HG02981 (cell line): ENCODE data around the gene MED13L.
"Not testable (repeated sequence)": the region's sequence is repeated elsewhere in the genome, so short reads cannot be mapped to it uniquely, and the experiment has no call there.

Source experiments
- ATAC-seq: cut with Tn5 transposase; IDR thresholded peaks from one replicate; pipeline ENCODE4 v1.9.1; 2021; ENCODE audit warnings: mild to moderate bottlenecking, moderate library complexity; ENCODE audit not compliant: unreplicated experiment

The MED13L gene

GRCh38 chr12:115988625-115989563, 288.6 kb downstream of the MED13L start:
- ATAC-seq, result no peak

- no peak for ATAC-seq
Observed at GRCh38 chr12:115988212-115988611, 289.3 kb downstream of the MED13L start.

DNA sequence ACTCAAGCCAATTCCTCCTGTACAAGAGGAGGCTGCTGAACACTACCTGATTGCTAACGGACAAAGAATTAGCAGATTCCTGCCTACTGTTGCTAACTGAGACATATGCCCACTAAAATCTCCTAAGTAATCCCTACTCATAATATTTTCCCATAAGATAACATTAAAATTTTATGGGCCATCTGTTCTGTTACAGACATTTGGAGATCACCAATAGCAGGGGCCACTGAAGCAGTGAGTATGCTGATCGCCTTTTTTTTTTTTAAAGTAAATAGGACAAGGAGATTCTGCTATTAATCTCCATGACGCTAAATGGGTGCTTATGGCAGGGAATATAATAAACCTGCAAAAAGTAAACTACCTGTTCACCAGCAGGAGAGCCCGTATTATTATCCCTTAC, 292.9 kb downstream of the MED13L start:
- no peak for ATAC-seq

DNA sequence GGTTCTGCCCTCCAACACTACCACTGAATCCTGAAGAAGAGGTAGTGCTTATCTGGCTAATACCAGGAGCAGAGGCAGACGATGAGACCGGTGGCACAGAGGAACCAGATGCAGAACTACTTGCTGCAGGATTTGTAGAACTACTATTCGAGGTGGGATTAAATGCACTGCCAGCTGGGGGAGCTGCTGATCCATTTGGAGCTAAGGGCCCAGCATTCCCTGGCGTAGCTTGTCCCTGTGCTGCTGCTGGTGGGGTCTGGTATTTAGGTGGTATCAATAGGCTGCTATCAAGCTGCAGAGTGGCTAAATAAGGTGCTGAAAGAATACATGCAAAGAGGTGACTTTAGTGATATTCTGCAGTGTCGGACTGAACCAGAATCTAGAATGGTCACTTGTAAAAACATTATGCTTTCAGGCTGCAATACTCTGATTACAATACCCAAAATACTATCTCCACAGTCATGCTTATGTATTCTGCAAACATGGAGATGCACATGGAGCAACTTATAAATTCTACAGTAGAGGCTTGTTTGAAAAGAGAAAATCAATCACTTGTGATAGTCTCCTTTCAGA, 294.2 kb downstream of the MED13L start:
- ATAC-seq, result no peak

DNA sequence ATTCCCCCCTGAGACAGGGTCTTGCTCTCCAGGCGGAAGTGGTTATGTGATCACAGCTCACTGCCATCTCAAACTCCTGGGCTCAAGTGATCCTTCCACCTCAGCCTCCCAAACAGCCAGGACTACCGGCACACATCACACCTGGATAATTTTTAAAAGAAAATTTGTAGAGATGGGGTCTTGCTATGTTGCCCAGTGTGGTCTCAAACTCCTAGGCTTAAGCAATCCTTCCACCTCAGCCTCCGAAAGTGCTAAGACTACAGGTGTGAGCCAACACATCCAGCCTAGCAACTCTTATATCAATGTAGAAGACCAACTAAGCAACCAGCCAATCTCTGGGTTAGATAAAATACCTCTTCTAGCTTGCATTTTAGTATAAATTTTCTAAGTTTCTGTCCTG, 297.2 kb downstream of the MED13L start:
- ATAC-seq, result no peak

DNA sequence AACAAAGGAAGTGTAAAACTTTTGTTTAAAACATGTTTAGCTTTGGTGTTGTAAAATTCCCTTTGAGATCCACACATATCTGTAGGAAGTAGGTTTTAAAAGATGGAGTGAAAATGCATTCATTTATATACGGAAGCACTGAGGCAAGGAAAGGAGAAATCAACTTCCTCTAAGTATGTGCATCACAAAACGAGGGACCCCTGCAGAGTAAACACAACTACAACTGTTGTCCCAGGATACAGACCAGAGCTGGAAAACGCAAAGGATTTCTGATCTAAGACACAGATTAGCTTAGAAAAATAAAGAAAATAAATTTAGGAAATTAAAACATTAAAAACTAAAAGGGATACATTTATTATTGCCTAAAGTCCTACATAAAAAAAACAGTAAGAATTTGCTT, 297.6 kb downstream of the MED13L start:
- ATAC-seq, result no peak

GRCh38 chr12:115979351-115979750, 298.1 kb downstream of the MED13L start:
- ATAC-seq, result no peak

DNA sequence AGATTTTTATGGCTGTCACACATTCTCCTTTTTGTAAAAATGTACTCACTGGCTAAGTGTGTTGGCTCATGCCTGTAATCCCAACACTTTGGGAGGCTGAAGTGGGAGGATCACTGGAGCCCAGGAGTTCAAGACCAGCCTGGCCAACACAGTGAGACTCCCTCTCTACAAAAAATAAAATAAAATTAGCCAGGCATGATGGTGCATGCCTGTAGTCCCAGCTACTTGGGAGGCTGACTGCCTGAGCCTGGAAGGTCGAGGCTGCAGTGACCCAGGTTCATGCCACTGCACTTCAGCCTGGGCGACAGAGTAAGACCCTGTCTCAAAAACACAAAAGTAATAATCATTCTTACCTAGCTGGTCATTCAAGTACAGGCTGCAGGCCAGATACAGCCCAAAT, 300.7 kb downstream of the MED13L start:
- not testable (repeated sequence) for ATAC-seq

DNA sequence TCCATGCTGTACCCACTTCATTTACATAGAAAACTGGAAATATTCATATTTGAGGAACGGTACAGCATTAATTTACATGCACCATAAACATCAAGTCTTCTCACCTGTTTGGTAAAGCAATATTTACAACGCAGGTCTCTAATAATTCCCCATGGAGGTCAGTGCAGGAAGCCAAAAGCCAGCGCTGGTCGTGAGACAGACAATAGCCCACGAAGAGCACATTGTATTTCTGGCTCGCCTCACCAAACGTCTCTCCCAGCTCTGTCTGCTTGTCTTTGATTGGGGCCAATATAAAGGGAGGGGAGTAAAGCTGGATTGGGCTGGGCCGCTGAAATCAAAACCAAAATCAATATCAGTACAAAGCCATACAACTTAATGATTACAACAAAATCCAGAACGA, 302.1 kb downstream of the MED13L start:
- no peak for ATAC-seq

GRCh38 chr12:115973968-115974724, 303.3 kb downstream of the MED13L start:
- no peak for ATAC-seq

DNA sequence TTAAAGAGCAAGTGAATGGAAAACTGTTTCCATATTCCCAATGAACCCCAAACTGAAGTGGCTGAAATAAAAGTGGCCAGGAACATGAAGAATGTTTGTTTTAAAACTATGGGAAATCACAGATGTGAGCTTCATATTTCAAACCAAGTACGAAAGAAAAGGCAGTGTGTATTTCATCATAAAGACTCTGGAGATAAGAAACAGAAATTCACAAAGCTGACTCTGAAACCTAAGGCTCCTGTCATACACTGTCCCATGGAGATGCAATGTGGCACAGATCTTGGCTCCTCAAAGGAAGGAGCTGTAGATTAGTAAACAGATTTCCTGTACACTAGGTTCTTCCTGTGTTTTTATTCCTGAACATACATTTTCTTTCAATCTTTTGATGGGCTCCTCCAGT, 304.4 kb downstream of the MED13L start:
- ATAC-seq, result no peak

DNA sequence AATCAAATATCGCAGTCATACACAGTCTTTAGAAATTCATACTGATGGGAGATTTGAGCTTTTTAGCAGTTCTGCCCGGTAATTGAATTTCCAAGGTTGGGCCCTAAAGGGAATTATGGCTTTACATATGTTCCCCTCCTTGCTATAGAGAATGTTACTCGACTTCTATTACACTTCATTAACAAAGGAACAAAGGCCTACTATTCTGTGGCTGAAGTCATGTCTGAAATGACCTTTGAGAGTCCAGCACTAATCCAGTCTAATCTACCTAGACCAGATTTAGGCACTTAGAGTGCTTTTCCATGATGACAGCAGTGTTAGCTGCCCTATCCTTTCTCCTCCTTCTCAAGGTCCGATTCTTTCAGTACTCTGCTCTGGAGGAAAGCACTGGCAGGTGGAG, 305.3 kb downstream of the MED13L start:
- no peak for ATAC-seq

DNA sequence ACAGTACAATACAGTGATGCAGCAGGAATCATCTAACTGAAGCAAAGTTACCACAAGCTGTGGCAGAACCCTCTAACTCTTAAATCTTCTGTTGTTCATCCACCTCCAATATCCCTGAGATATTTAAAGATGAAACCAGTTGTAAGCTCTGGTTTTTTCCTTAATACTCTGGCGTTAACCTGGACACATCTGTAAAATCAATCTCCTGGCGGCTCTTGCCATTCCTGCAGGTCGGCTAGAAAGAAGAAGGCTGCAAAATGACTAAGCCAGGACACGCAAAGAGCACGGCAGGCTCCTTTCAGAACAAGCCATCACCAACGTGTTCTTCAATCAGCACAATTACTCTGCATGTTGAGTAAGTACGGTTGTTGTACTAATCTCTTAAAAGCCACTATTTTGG, 309.3 kb downstream of the MED13L start:
- ATAC-seq, result no peak

GRCh38 chr12:115966376-115966775, 311.1 kb downstream of the MED13L start:
- no peak for ATAC-seq

GRCh38 chr12:115964626-115965025, 312.9 kb downstream of the MED13L start:
- ATAC-seq, result no peak

DNA sequence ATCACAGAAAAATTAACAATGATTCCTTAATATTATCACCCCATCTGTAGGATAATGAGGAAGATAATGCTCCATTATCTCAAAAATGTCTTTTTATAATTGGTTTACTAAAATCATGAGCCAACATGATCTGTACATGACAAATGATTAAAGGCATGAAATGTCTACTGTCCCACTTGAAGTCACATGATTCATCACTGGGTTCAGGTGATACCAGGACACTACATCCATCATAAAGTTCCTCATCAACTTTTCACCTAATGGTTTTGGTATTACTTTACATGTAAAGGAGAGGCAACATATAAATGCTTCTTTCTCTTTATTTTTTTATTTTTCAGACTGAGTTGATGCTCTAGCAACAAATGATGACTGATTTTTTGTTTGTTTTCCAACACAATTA, 313.3 kb downstream of the MED13L start:
- no peak for ATAC-seq

- ATAC-seq, result no peak
Observed at GRCh38 chr12:115962216-115962615, 315.3 kb downstream of the MED13L start.

- ATAC-seq, result no peak
Observed at GRCh38 chr12:115960868-115961802, 316.4 kb downstream of the MED13L start.

DNA sequence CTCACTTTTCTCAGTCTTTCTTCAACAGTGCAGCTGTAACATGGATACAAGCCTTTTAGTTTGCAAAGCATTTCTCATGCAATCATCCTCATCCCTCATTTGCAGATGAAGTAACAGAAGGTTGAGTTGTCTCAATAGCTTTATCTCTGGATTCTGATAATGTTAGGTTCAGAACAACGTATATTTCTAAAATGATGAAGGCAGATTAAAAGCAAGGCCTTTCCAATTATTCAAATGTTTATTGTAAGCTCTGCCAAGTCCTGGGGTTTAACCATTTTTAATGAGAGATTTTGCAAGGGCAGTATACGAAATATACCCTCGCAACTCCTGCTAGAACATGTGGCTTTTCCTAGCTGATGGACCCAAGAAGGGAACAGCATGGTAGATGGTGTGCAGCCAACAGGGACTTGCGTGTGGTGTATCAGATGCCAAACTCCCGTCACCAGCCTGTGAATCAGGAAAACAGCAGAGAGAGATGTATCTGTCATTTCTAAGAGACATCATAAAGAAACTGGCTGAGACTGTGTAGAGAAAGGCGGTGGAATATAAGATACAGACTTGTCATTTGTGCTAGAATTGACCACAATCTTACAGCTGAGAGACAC, 319.7 kb downstream of the MED13L start:
- ATAC-seq, result no peak

GRCh38 chr12:115956659-115957058, 320.8 kb downstream of the MED13L start:
- ATAC-seq, result no peak
